Lung (tissue), 12 donors: ENCODE measurements around the gene RBM18. TPM values are rescaled to one million over a fixed set of nuclear protein-coding genes. Genes with fewer than 3 reads are reported as not detected.

Experiments
- ATAC-seq: fragments of 200-7000 bp; cut with Tn5 transposase; one replicate; pipeline ENCODE4 v1.9.1; 2020; ENCODE audit warnings: moderate number of reproducible peaks; ENCODE audit not compliant: insufficient read depth, low FRiP score
- DNase-seq, 3 donors: peaks; one replicate each; pipeline ENCODE4 v3.0.0-alpha.2; 2013 to 2017
- H3K27ac ChIP-seq, 2 donors: one replicate each; pipeline ENCODE4 v1.5.1; 2013; ENCODE audit warnings: mild to moderate bottlenecking in 2 of 2, moderate library complexity in 2 of 2, control low read depth in 1 of 2, inconsistent platforms in 1 of 2, low read depth in 1 of 2, low read length in 1 of 2
- H3K27me3 ChIP-seq, 3 donors: one replicate each; pipeline ENCODE4 v1.5.1; 2013; ENCODE audit warnings: low read length in 2 of 3; ENCODE audit not compliant: control insufficient read depth in 3 of 3, insufficient read depth in 3 of 3
- H3K36me3 ChIP-seq, 4 donors: one replicate each; pipeline ENCODE4 v1.5.1; 2013; ENCODE audit warnings: low read length in 4 of 4, mild to moderate bottlenecking in 1 of 4, moderate library complexity in 1 of 4; ENCODE audit not compliant: control insufficient read depth in 4 of 4, insufficient read depth in 4 of 4
- H3K4me1 ChIP-seq, 5 donors: one replicate each; pipeline ENCODE4 v1.5.1; 2013; ENCODE audit warnings: low read length in 5 of 5, mild to moderate bottlenecking in 2 of 5, moderate library complexity in 1 of 5; ENCODE audit not compliant: control insufficient read depth in 5 of 5, insufficient read depth in 5 of 5
- H3K4me3 ChIP-seq: one replicate; pipeline ENCODE4 v1.5.1; 2013; ENCODE audit warnings: mild to moderate bottlenecking, control low read depth, moderate library complexity
- H3K9ac ChIP-seq, 2 donors: one replicate each; pipeline ENCODE4 v1.5.1; 2013; ENCODE audit warnings: low read length in 2 of 2, control low read depth in 1 of 2; ENCODE audit not compliant: insufficient read depth in 1 of 2
- H3K9me3 ChIP-seq, 4 donors: one replicate each; pipeline ENCODE4 v1.5.1; 2013; ENCODE audit warnings: low read length in 3 of 4, mild to moderate bottlenecking in 1 of 4, moderate library complexity in 1 of 4; ENCODE audit not compliant: control insufficient read depth in 4 of 4, insufficient read depth in 3 of 4
- WGBS, 2 donors: extraction: QIAGEN DNeasy Blood & Tissue Kit; methylation state at CpG; one replicate each; pipeline ENCODE4 v1.1.7; 2013; 5-methylcytosine and 5-hydroxymethylcytosine counted together
- polyA plus RNA-seq, 2 donors: library from polyadenylated mRNA; stranded (reverse); fragments of 200-250 nt; gene quantifications; one replicate each; pipeline ENCODE4 v1.2.1, GENCODE V29; 2013
- total RNA-seq, 2 donors: library from RNA; depleted of rRNA in 1 of 2; stranded (reverse); fragments of >200 nt in 1 of 2; gene quantifications; one replicate each; pipeline ENCODE4 v1.2.1, GENCODE V29; 2014 to 2021
- TF ChIP-seq, protein P1 (sequence below): IDR thresholded peaks from 2 replicates; pipeline ENCODE4 v1.5.1; 2012; ENCODE audit warnings: mild to moderate bottlenecking; ENCODE audit errors: control extremely low read depth, extremely low read depth
- donor health status: control.
- donor health status: control.
- donor health status: Bipolar disorder and iron deficiency.
- donor health status: healthy.
- donor health status: DM: yes; HTN: yes; CAD: no.

The RBM18 gene
- total and polyA plus RNA-seq, 4 donors: 5.5 to 20.5 (median 12.4) TPM

DNA sequence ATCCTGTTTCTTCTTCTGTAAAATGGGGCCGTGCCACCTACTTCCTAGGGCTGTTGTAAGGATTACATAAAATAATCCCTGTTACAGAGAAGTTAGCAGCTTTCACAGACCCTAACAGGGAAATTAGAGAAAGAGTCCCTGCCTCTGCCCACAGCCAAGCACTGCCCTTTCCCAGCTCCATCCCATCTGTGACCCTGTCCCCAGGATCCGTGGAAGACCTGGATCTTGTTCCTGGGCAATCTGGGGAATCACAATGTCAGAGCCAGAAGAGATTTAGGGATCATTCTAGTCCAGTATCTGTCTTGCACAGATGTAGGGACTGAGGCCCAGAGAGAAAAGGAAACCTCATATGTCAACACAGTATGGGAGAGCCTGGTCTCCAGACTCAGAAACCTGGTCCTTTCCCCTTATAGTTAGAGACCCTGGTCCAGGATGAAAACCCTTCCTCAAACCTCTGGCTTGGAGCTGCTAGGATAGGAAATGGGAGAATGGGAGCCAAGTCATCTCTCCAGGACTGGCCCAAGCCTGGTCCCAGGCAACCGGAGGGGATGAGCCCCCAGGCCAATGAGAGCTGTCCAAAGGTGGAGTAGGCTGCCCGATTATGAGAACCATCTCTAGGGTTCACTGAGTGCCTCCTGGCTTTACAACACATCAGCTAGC lies 48.4 kb downstream of the RBM18 start:
- H3K27ac ChIP-seq: no peak overlapping the region
- WGBS, 2 donors: 77 to 78% methylated on average over 4 of the region's 4 CpGs
- H3K36me3 ChIP-seq: no peaks in the 10 kb centered on the region
- peaks cover 0 to 17% (median 5%) of the 10 kb centered on the region in 5 donors for H3K4me1 ChIP-seq
- no peak for ATAC-seq
- DNase-seq: no peak
- H3K9ac ChIP-seq: no peak overlapping the region
- peaks cover 0 to 4% (median 0%) of the 10 kb centered on the region in 4 donors for H3K9me3 ChIP-seq
- no peak overlapping the region for H3K4me3 ChIP-seq
- TF ChIP-seq, protein P1, sequence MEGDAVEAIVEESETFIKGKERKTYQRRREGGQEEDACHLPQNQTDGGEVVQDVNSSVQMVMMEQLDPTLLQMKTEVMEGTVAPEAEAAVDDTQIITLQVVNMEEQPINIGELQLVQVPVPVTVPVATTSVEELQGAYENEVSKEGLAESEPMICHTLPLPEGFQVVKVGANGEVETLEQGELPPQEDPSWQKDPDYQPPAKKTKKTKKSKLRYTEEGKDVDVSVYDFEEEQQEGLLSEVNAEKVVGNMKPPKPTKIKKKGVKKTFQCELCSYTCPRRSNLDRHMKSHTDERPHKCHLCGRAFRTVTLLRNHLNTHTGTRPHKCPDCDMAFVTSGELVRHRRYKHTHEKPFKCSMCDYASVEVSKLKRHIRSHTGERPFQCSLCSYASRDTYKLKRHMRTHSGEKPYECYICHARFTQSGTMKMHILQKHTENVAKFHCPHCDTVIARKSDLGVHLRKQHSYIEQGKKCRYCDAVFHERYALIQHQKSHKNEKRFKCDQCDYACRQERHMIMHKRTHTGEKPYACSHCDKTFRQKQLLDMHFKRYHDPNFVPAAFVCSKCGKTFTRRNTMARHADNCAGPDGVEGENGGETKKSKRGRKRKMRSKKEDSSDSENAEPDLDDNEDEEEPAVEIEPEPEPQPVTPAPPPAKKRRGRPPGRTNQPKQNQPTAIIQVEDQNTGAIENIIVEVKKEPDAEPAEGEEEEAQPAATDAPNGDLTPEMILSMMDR: no peak
- H3K27me3 ChIP-seq: peaks cover 0 to 95% (median 89%) of the 10 kb centered on the region in 3 donors

GRCh38 chr9:122215663-122216062 lies 49.0 kb downstream of the RBM18 start:
- Histone ChIP-seq H3K4me1 (peaks cover 0 to 12% (median 5%) of the 10 kb centered on the region in 5 donors), H3K4me3 (no peak overlapping the region), H3K9me3 (peaks cover 0 to 4% (median 0%) of the 10 kb centered on the region in 4 donors), H3K27ac (no peak overlapping the region), H3K27me3 (peaks cover 0 to 94% (median 87%) of the 10 kb centered on the region in 3 donors), H3K9ac (no peak overlapping the region), H3K36me3 (no peaks in the 10 kb centered on the region)
- TF ChIP-seq, protein P1: no peak
- 95% methylated on average over 1 of the region's 1 CpG for WGBS, 2 donors
- DNase-seq (no peak), ATAC-seq (no peak)

GRCh38 chr9:122214507-122214906 lies 50.1 kb downstream of the RBM18 start:
- peaks cover 0 to 82% (median 76%) of the 10 kb centered on the region in 3 donors for H3K27me3 ChIP-seq
- no peaks in the 10 kb centered on the region for H3K36me3 ChIP-seq
- no peak overlapping the region for H3K9ac ChIP-seq
- no peak overlapping the region for H3K4me3 ChIP-seq
- peaks cover 0 to 4% (median 0%) of the 10 kb centered on the region in 4 donors for H3K9me3 ChIP-seq
- TF ChIP-seq, protein P1: no peak
- ATAC-seq: no peak
- no peak for DNase-seq
- WGBS, 2 donors: 65 to 75% methylated on average over 9 of the region's 9 CpGs
- H3K27ac ChIP-seq: no peak overlapping the region
- H3K4me1 ChIP-seq: peaks cover 0 to 8% (median under 1%) of the 10 kb centered on the region in 5 donors
